PC-3 (cell line): Measurements from ENCODE around the gene REEP6.

ENCODE experiments used
- CTCF ChIP-seq: fragments of 300-600 bp; sonication (generic); conservative IDR thresholded peaks from 2 replicates; pipeline ENCODE4 v1.5.1; 2017; ENCODE audit warnings: antibody characterized with exemption, low read depth, mild to moderate bottlenecking, low read length
- EZH2 ChIP-seq: fragments of 300-600 bp; sonication (generic); IDR thresholded peaks from one replicate; pipeline ENCODE4 v1.6.1; 2017; ENCODE audit warnings: antibody characterized with exemption, mild to moderate bottlenecking, low read length; ENCODE audit not compliant: unreplicated experiment
- EZH2phosphoT487 ChIP-seq: fragments of 300-600 bp; sonication (generic); IDR thresholded peaks from 2 replicates; pipeline ENCODE4 v1.6.1; 2018; ENCODE audit warnings: mild to moderate bottlenecking, antibody characterized with exemption, low read length, borderline replicate concordance

GRCh38 chr19:1447504-1447903 is 43.5 kb upstream of the REEP6 start:
- no peak for TF ChIP-seq CTCF
- no peak for TF ChIP-seq EZH2phosphoT487
- TF ChIP-seq EZH2: no peak
